Activated B cell treated with CpG ODN at 0.5 μM for 24 hours (primary cell): ENCODE results near the gene HEPHL1. TPM values are rescaled to one million over a fixed set of nuclear protein-coding genes. Genes with fewer than 3 reads are reported as not detected.
"Not testable (repeated sequence)": the region's sequence is repeated elsewhere in the genome, so short reads cannot be mapped to it uniquely, and the experiment has no call there.

Experiments
- ATAC-seq: fragments of 200-7000 bp; cut with Tn5 transposase; one replicate; pipeline ENCODE4 v1.10.0; 2021; ENCODE audit warnings: low read depth, mild to moderate bottlenecking, moderate library complexity
- CTCF ChIA-PET: fragments of 350-600 bp; sonication (Branson Sonifier 250); formaldehyde crosslinking; loops from one replicate; lab custom pipeline; 2021; ENCODE audit warnings: antibody characterized with exemption; lab: Charles Lee
- POLR2A ChIA-PET: fragments of 350-600 bp; sonication (Branson Sonifier 250); formaldehyde crosslinking; loops from one replicate; lab custom pipeline; 2021; ENCODE audit warnings: antibody characterized with exemption; lab: Charles Lee
- DNase-seq: peaks from one replicate; pipeline ENCODE4 v3.0.0; 2022
- H3K27ac Mint-ChIP-seq: one replicate; pipeline ENCODE4 v1.8.0; 2020; ENCODE audit warnings: mixed read lengths
- H3K27me3 Mint-ChIP-seq: one replicate; pipeline ENCODE4 v1.8.0; 2021; ENCODE audit warnings: mixed read lengths
- H3K36me3 Mint-ChIP-seq: one replicate; pipeline ENCODE4 v1.8.0; 2021; ENCODE audit warnings: low read depth, mixed read lengths
- H3K4me1 Mint-ChIP-seq: one replicate; pipeline ENCODE4 v1.8.0; 2021; ENCODE audit warnings: mixed read lengths
- H3K4me3 Mint-ChIP-seq: one replicate; pipeline ENCODE4 v1.8.0; 2020; ENCODE audit warnings: mild to moderate bottlenecking, mixed read lengths
- H3K9me3 Mint-ChIP-seq: one replicate; pipeline ENCODE4 v1.8.0; 2020; ENCODE audit warnings: mixed read lengths
- CTCF ChIP-seq: fragments of 200-600 bp; IDR thresholded peaks from one replicate; pipeline ENCODE4 v1.8.0; 2022; ENCODE audit warnings: antibody characterized with exemption, mild to moderate bottlenecking
- intact Hi-C: fragments of 100-400 bp; cut with micrococcal nuclease; formaldehyde crosslinking; loops from one replicate; pipeline ENCODE4 v1.15.1; 2024
- total RNA-seq: library from RNA; stranded (reverse); gene quantifications from 2 replicates; pipeline ENCODE4 v1.2.3, GENCODE V29; 2022

Gene HEPHL1
- total RNA-seq, 1 donor from 2014 or later = not detected

GRCh38 chr11:94112206-94112953, 91.2 kb downstream of the HEPHL1 start:
- H3K9me3 Mint-ChIP-seq = no peaks in the 10 kb centered on the region
- no peaks in the 10 kb centered on the region for H3K36me3 Mint-ChIP-seq
- ATAC-seq (no peak), DNase-seq (no peak)
- H3K4me1 Mint-ChIP-seq = no peaks in the 10 kb centered on the region
- intact Hi-C loops = no loop called here
- H3K27me3 Mint-ChIP-seq = no peaks in the 10 kb centered on the region
- no peak for TF ChIP-seq CTCF
- ChIA-PET POLR2A (no interaction called here), CTCF (no interaction called here)
- H3K27ac Mint-ChIP-seq = no peak overlapping the region
- no peak overlapping the region for H3K4me3 Mint-ChIP-seq

DNA sequence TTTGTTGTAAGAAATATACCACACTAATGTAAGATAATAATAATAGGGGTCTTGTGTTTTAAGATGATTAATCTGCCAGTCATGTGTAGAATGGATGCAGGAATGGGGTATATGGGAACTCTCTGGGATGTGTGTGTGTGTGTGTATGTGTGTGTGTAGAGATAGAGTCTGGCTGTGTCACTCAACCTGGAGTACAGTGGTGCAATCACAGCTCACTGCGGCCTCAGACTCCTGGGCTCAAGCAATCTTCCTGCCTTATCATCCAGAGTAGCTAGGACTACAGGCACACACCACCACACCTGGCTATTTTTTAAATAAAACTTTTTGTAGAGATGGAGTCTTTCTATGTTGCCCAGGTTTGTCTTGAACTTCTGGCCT, 96.0 kb downstream of the HEPHL1 start:
- ATAC-seq (no peak), DNase-seq (no peak)
- no peak for TF ChIP-seq CTCF
- CTCF ChIA-PET = no interaction called here
- H3K27me3 Mint-ChIP-seq = no peaks in the 10 kb centered on the region
- H3K9me3 Mint-ChIP-seq = no peaks in the 10 kb centered on the region
- H3K4me3 Mint-ChIP-seq = no peak overlapping the region
- H3K36me3 Mint-ChIP-seq = no peaks in the 10 kb centered on the region
- POLR2A ChIA-PET = no interaction called here
- intact Hi-C loops = no loop called here
- no peak overlapping the region for H3K27ac Mint-ChIP-seq
- no peaks in the 10 kb centered on the region for H3K4me1 Mint-ChIP-seq

GRCh38 chr11:94117871-94118270, 96.7 kb downstream of the HEPHL1 start:
- intact Hi-C loops = no loop called here
- Mint-ChIP-seq H3K4me1 (no peaks in the 10 kb centered on the region), H3K9me3 (no peaks in the 10 kb centered on the region), H3K36me3 (no peaks in the 10 kb centered on the region), H3K27me3 (no peaks in the 10 kb centered on the region), H3K4me3 (no peak overlapping the region), H3K27ac (no peak overlapping the region)
- TF ChIP-seq CTCF = no peak
- DNase-seq (no peak), ATAC-seq (no peak)
- ChIA-PET CTCF (no interaction called here), POLR2A (no interaction called here)

DNA sequence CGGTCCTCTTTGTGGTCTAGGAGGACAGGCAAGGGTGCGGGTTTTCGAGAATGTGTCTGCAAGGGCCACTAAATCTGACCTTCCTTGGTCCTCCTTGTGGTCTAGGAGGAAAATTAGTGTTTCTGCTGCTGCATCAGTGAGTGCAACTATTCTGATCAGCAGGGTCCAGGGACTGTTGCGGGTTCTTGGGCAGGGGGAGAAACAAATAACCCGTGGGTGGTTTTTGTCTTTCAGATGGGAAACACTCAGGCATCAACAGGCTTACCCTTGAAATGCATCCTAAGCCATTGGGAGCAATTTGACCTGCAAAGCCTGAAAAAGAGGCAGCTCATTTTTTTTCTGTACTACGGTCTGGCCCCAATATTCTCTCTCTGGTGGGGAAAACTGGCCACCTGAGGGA, 98.5 kb downstream of the HEPHL1 start:
- DNase-seq, H3K4me1 Mint-ChIP-seq, H3K27ac Mint-ChIP-seq, H3K4me3 Mint-ChIP-seq, H3K27me3 Mint-ChIP-seq, POLR2A ChIA-PET, H3K9me3 Mint-ChIP-seq, H3K36me3 Mint-ChIP-seq, ATAC-seq, CTCF ChIA-PET, intact Hi-C loops: not testable (repeated sequence)

GRCh38 chr11:94120516-94120915, 99.4 kb downstream of the HEPHL1 start:
- H3K4me1 Mint-ChIP-seq, ATAC-seq, H3K4me3 Mint-ChIP-seq, H3K36me3 Mint-ChIP-seq, CTCF ChIA-PET, H3K27me3 Mint-ChIP-seq, H3K9me3 Mint-ChIP-seq, H3K27ac Mint-ChIP-seq, DNase-seq, intact Hi-C loops, POLR2A ChIA-PET: not testable (repeated sequence)

DNA sequence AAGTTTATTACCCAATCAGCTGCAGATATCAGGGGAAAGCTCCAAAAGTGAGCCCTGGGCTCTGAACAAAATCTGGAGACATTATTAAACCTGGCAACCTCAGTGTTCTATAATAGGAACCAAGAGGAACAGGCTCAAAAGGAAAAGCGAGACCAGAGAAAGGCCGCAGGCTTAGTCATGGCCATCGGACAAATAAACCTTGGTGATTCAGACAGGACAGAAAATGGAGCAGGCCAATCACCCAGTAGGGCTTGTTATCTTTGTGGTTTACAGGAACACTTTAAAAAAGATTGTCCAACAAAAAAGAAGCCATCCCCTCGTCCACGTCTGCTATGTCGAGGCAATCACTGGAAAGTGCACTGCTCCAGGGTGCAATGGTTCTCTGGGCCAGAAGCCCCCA, 99.8 kb downstream of the HEPHL1 start:
- H3K9me3 Mint-ChIP-seq = no peaks in the 10 kb centered on the region
- no peaks in the 10 kb centered on the region for H3K27me3 Mint-ChIP-seq
- no peak overlapping the region for H3K27ac Mint-ChIP-seq
- POLR2A ChIA-PET = no interaction called here
- no peaks in the 10 kb centered on the region for H3K4me1 Mint-ChIP-seq
- CTCF ChIA-PET = no interaction called here
- ATAC-seq (no peak), DNase-seq (no peak)
- no peak overlapping the region for H3K4me3 Mint-ChIP-seq
- intact Hi-C loops = no loop called here
- no peaks in the 10 kb centered on the region for H3K36me3 Mint-ChIP-seq
- TF ChIP-seq CTCF = no peak
